GM12878 (cell line): Measurements from ENCODE around the gene SOX6. TPM values are rescaled to one million over a fixed set of nuclear protein-coding genes. Genes with fewer than 3 reads are reported as not detected.

Experiments used
- ATAC-seq: fragments of 200-7000 bp; cut with Tn5 transposase; 3 replicates; pipeline ENCODE4 v1.9.1; 2020; ENCODE audit warnings: mild to moderate bottlenecking, moderate library complexity
- BruUV-seq: library from RNA; stranded (reverse); fragments of 400-500 nt; replicated peaks from 2 replicates; lab custom pipeline; 2021; lab: Mats Ljungman, UMichigan
- CTCF ChIA-PET: fragments of 300-600 bp; sonication (Branson Sonifier 250); formaldehyde crosslinking; extraction: SDS; loops from one replicate; lab custom pipeline; 2021; ENCODE audit warnings: inconsistent platforms; lab: Yijun Ruan, JAX
- POLR2A ChIA-PET: fragments of 350-600 bp; formaldehyde crosslinking; extraction: SDS; loops from one replicate; lab custom pipeline; 2021; ENCODE audit warnings: inconsistent platforms; lab: Charles Lee
- RAD21 ChIA-PET: fragments of 300-600 bp; sonication (Branson Sonifier 250); formaldehyde crosslinking; loops from one replicate; lab custom pipeline; 2023; ENCODE audit warnings: antibody characterized with exemption; ENCODE audit not compliant: unreplicated experiment; lab: Charles Lee
- SMC1A ChIA-PET: fragments of 300-600 bp; sonication (Branson Sonifier 250); formaldehyde crosslinking; loops from one replicate; lab custom pipeline; 2023; ENCODE audit not compliant: unreplicated experiment, uncharacterized antibody; lab: Charles Lee
- DNase-seq: peaks from one replicate; pipeline ENCODE4 v3.0.0-alpha.2; 2011; ENCODE audit warnings: low read depth, low spot score
- FAIRE-seq: peaks from 3 replicates; lab custom pipeline; 2011; peaks lifted over from hg19 to GRCh38; lab: Jason Lieb, UNC
- H2AFZ ChIP-seq: 2 replicates; pipeline ENCODE4 v1.6.0; 2011; ENCODE audit warnings: low read depth, low read length, control low read depth; ENCODE audit not compliant: control insufficient read depth
- H3K27ac ChIP-seq: 2 replicates; pipeline ENCODE4 v1.5.1; 2011; ENCODE audit warnings: control low read depth; ENCODE audit not compliant: control insufficient read depth, insufficient read depth
- H3K27me3 ChIP-seq, 2 experiments: replicated peaks in 1 of 2; 2 replicates each; pipeline versions ENCODE4 v1.6.0 to v1.6.1; 2011; ENCODE audit warnings: low read length in 1 of 2; ENCODE audit not compliant: control insufficient read depth in 2 of 2, insufficient read depth in 2 of 2
- H3K36me3 ChIP-seq, 2 experiments: 2 replicates each; pipeline ENCODE4 v1.5.1; 2011; ENCODE audit warnings: low read length in 1 of 2; ENCODE audit not compliant: control insufficient read depth in 2 of 2, insufficient read depth in 2 of 2
- H3K4me1 ChIP-seq: 2 replicates; pipeline ENCODE4 v1.6.1; 2011; ENCODE audit warnings: mild to moderate bottlenecking, low read length, moderate library complexity, mixed read lengths; ENCODE audit not compliant: control insufficient read depth, insufficient read depth
- H3K4me2 ChIP-seq: 2 replicates; pipeline ENCODE4 v1.6.0; 2011; ENCODE audit warnings: control low read depth; ENCODE audit not compliant: control insufficient read depth, insufficient read depth
- H3K4me3 ChIP-seq: fragments of 200-600 bp; sonication (generic); 2 replicates; pipeline ENCODE4 v1.5.1; 2016
- H3K79me2 ChIP-seq: 2 replicates; pipeline ENCODE4 v1.6.0; 2011; ENCODE audit warnings: low read length; ENCODE audit not compliant: control insufficient read depth, insufficient read depth
- H3K9ac ChIP-seq: 2 replicates; pipeline ENCODE4 v1.8.0; 2011; ENCODE audit warnings: low read length, control low read depth, mixed read lengths; ENCODE audit not compliant: control insufficient read depth, insufficient read depth
- H3K9me3 ChIP-seq: replicated peaks from 3 replicates; pipeline ENCODE4 v1.5.1; 2011; ENCODE audit warnings: mild to moderate bottlenecking, low read length; ENCODE audit not compliant: control insufficient read depth, insufficient read depth
- H4K20me1 ChIP-seq: 2 replicates; pipeline ENCODE4 v1.6.0; 2011; ENCODE audit not compliant: control insufficient read depth, insufficient read depth
- BHLHE40 ChIP-seq, 2 experiments: fragments of 450-650 bp in 1 of 2; IDR thresholded peaks; 2 replicates each; pipeline ENCODE4 v1.6.1; 2011 to 2017; ENCODE audit warnings: low read depth in 2 of 2, borderline replicate concordance in 1 of 2, improper control_type of control experiment in 1 of 2, low read length in 1 of 2, mild to moderate bottlenecking in 1 of 2
- CHD1 ChIP-seq: IDR thresholded peaks from 2 replicates; pipeline ENCODE4 v1.6.1; 2012; ENCODE audit warnings: low read depth, low read length, improper control_type of control experiment
- EGR1 ChIP-seq, 2 experiments: IDR thresholded peaks; 1 replicate in 1 of 2; 2 replicates in 1 of 2; pipeline ENCODE4 v1.6.1; 2011 to 2012; ENCODE audit warnings: low read depth in 2 of 2, low read length in 2 of 2, borderline replicate concordance in 1 of 2, mild to moderate bottlenecking in 1 of 2, moderate library complexity in 1 of 2
- GATAD2B ChIP-seq: fragments of 450-650 bp; conservative IDR thresholded peaks from 2 replicates; pipeline ENCODE4 v1.6.1; 2017; ENCODE audit warnings: low read depth, mild to moderate bottlenecking, moderate library complexity
- KDM1A ChIP-seq: fragments of 200-600 bp; sonication (generic); IDR thresholded peaks from 2 replicates; pipeline ENCODE4 v1.6.1; 2016; ENCODE audit warnings: borderline replicate concordance
- MTA3 ChIP-seq: IDR thresholded peaks from 2 replicates; pipeline ENCODE4 v1.6.1; 2012; ENCODE audit warnings: low read length, inconsistent platforms, borderline replicate concordance
- RCOR1 ChIP-seq: conservative IDR thresholded peaks from 2 replicates; pipeline ENCODE4 v1.6.1; 2012; ENCODE audit warnings: low read depth, low read length, improper control_type of control experiment
- SMAD1 ChIP-seq: fragments of 450-650 bp; IDR thresholded peaks from 2 replicates; pipeline ENCODE4 v1.6.1; 2018; ENCODE audit warnings: mild to moderate bottlenecking, low read depth; ENCODE audit not compliant: partially characterized antibody
- SMARCA5 ChIP-seq: fragments of 450-650 bp; IDR thresholded peaks from 2 replicates; pipeline ENCODE4 v1.6.1; 2017; ENCODE audit warnings: mild to moderate bottlenecking
- TARDBP ChIP-seq: IDR thresholded peaks from 2 replicates; pipeline ENCODE4 v1.6.1; 2016; ENCODE audit warnings: borderline replicate concordance
- TCF3 ChIP-seq: IDR thresholded peaks from 2 replicates; pipeline ENCODE4 v1.6.1; 2012; ENCODE audit warnings: low read depth, mild to moderate bottlenecking, low read length, borderline replicate concordance; ENCODE audit not compliant: insufficient read depth
- ZNF622 ChIP-seq: fragments of 450-650 bp; IDR thresholded peaks from 2 replicates; pipeline ENCODE4 v1.6.1; 2017; ENCODE audit warnings: mild to moderate bottlenecking, inconsistent platforms
- WGBS: methylation state at CpG from one replicate; pipeline ENCODE4 v1.1.6; 2016; ENCODE audit warnings: low lambda C conversion rate; ENCODE audit not compliant: insufficient replicate concordance, insufficient coverage; ENCODE audit errors: missing lambda C conversion rate; 5-methylcytosine and 5-hydroxymethylcytosine counted together
- in situ Hi-C: fragments of 300-500 bp; cut with MboI; formaldehyde crosslinking; loops from 9 replicates; pipeline ENCODE4 v1.14.3; 2018; ENCODE audit warnings: mixed read lengths
- intact Hi-C: fragments of 100-400 bp; cut with micrococcal nuclease; formaldehyde crosslinking; loops from one replicate; pipeline ENCODE4 v1.14.2; 2022; ENCODE audit not compliant: unreplicated experiment
- polyA plus RNA-seq, 11 experiments: library from polyadenylated mRNA; depleted of rRNA in 4 of 11; unstranded in 6 of 11; stranded (reverse) in 5 of 11; fragments of >200 nt; fragmentation: Nextera tagmentation in 4 of 11; fragmentation: Illumina TruSeq in 1 of 11; extraction: Ambion mirVana in 4 of 11; extraction: Trizol in 1 of 11; gene quantifications; 1 replicate in 1 of 11; 2 replicates in 10 of 11; pipeline versions ENCODE4 v1.2.1 to v1.2.3, GENCODE V29; 2011 to 2016; ENCODE audit warnings: inconsistent platforms in 2 of 11, missing spikeins in 2 of 11, low read depth in 1 of 11
- total RNA-seq, 4 experiments: library from RNA; depleted of rRNA in 3 of 4; stranded (reverse); fragments of >200 nt in 3 of 4; fragmentation: Illumina TruSeq in 1 of 4; extraction: Trizol in 1 of 4; gene quantifications; 2 replicates each; pipeline versions ENCODE4 v1.2.1 to v1.2.3, GENCODE V29; 2013 to 2021
- TF ChIP-seq, protein P1 (sequence below): fragments of 450-650 bp; IDR thresholded peaks from 2 replicates; pipeline ENCODE4 v1.6.1; 2017; ENCODE audit warnings: low read depth, mild to moderate bottlenecking, moderate library complexity
- TF ChIP-seq, protein P2 (sequence below): fragments of 150-350 bp; IDR thresholded peaks from 2 replicates; pipeline ENCODE4 v1.6.1; 2016; ENCODE audit warnings: low read depth, low read length
- TF ChIP-seq, protein P3 (sequence below): IDR thresholded peaks from 2 replicates; pipeline ENCODE4 v1.6.1; 2012; ENCODE audit warnings: low read depth, low read length, improper control_type of control experiment
- TF ChIP-seq, protein P4 (sequence below): fragments of 450-650 bp; IDR thresholded peaks from 2 replicates; pipeline ENCODE4 v1.6.1; 2017; ENCODE audit warnings: mild to moderate bottlenecking

The SOX6 gene
- total and polyA plus RNA-seq, 10 of the 15 experiments (the other 5 are each of a cell fraction or from before 2014, with no cell fraction given) = 0.03 to 0.71 (median 0.29) TPM; not detected in 4

DNA sequence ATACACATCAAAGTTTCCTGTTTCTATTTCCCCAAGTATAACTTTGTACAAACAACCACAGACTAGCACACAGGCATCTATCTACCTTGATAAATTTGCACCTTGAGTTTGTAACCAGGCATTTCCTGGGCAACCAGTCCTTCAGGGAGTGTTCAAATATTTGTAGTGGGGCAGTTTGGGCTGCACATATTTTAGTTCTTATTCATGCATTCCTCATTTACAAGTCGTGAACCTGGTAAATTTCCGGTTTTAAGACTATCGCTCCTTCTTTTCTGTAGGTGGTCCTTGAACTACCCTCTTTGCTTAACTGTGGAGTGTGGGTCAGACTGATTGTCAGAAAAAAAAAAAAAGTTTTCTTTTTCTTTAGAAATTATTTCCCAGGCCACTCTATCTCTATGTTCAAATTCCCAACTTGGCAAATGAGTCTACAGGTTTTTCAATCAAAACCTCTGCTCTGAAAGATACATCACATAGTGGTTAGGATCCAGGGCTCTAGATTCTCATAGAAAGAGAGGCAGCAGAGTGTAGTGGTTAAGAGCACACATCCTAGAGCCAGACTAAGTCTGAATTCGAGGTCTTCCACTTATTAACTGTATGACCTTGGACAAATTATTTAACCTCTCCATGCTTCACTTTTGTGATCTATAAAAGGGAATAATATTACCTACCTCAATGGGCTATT is 201.5 kb downstream of the SOX6 start:
- Histone ChIP-seq H3K9me3 (no peaks in the 10 kb centered on the region), H3K4me3 (no peak overlapping the region), H3K4me2 (no peak overlapping the region), H3K27ac (no peak overlapping the region), H3K36me3 (no peaks in the 10 kb centered on the region), H4K20me1 (no peaks in the 10 kb centered on the region), H3K9ac (no peak overlapping the region), H3K27me3 (no peaks in the 10 kb centered on the region), H2AFZ (no peak overlapping the region), H3K4me1 (no peaks in the 10 kb centered on the region), H3K79me2 (no peaks in the 10 kb centered on the region)
- no TSS peak for BruUV-seq
- intact Hi-C loops (no loop called here), in situ Hi-C loops (no loop called here)
- DNase-seq = no peak
- TF ChIP-seq, protein P1, sequence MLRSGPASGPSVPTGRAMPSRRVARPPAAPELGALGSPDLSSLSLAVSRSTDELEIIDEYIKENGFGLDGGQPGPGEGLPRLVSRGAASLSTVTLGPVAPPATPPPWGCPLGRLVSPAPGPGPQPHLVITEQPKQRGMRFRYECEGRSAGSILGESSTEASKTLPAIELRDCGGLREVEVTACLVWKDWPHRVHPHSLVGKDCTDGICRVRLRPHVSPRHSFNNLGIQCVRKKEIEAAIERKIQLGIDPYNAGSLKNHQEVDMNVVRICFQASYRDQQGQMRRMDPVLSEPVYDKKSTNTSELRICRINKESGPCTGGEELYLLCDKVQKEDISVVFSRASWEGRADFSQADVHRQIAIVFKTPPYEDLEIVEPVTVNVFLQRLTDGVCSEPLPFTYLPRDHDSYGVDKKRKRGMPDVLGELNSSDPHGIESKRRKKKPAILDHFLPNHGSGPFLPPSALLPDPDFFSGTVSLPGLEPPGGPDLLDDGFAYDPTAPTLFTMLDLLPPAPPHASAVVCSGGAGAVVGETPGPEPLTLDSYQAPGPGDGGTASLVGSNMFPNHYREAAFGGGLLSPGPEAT = no peak
- TF ChIP-seq TCF3 = no peak
- TF ChIP-seq SMARCA5 = no peak
- no peak for TF ChIP-seq MTA3
- TF ChIP-seq CHD1 = no peak
- no peak for TF ChIP-seq SMAD1
- no peak for TF ChIP-seq TARDBP
- TF ChIP-seq, protein P2, sequence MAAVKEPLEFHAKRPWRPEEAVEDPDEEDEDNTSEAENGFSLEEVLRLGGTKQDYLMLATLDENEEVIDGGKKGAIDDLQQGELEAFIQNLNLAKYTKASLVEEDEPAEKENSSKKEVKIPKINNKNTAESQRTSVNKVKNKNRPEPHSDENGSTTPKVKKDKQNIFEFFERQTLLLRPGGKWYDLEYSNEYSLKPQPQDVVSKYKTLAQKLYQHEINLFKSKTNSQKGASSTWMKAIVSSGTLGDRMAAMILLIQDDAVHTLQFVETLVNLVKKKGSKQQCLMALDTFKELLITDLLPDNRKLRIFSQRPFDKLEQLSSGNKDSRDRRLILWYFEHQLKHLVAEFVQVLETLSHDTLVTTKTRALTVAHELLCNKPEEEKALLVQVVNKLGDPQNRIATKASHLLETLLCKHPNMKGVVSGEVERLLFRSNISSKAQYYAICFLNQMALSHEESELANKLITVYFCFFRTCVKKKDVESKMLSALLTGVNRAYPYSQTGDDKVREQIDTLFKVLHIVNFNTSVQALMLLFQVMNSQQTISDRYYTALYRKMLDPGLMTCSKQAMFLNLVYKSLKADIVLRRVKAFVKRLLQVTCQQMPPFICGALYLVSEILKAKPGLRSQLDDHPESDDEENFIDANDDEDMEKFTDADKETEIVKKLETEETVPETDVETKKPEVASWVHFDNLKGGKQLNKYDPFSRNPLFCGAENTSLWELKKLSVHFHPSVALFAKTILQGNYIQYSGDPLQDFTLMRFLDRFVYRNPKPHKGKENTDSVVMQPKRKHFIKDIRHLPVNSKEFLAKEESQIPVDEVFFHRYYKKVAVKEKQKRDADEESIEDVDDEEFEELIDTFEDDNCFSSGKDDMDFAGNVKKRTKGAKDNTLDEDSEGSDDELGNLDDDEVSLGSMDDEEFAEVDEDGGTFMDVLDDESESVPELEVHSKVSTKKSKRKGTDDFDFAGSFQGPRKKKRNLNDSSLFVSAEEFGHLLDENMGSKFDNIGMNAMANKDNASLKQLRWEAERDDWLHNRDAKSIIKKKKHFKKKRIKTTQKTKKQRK = no peak
- TF ChIP-seq BHLHE40 (IDR thresholded peaks at IDR 0.05; ENCODE audit: borderline replicate concordance in 1 of 2, low read depth in 2 of 2, low read length in 1 of 2) = no peak
- TF ChIP-seq ZNF622 = no peak
- TF ChIP-seq GATAD2B = no peak
- TF ChIP-seq, protein P3, sequence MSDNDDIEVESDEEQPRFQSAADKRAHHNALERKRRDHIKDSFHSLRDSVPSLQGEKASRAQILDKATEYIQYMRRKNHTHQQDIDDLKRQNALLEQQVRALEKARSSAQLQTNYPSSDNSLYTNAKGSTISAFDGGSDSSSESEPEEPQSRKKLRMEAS = no peak
- no peak for TF ChIP-seq EGR1 (IDR thresholded peaks at IDR 0.05; ENCODE audit: borderline replicate concordance in 1 of 2, low read depth in 2 of 2, low read length in 2 of 2)
- TF ChIP-seq RCOR1 = no peak
- TF ChIP-seq, protein P4, sequence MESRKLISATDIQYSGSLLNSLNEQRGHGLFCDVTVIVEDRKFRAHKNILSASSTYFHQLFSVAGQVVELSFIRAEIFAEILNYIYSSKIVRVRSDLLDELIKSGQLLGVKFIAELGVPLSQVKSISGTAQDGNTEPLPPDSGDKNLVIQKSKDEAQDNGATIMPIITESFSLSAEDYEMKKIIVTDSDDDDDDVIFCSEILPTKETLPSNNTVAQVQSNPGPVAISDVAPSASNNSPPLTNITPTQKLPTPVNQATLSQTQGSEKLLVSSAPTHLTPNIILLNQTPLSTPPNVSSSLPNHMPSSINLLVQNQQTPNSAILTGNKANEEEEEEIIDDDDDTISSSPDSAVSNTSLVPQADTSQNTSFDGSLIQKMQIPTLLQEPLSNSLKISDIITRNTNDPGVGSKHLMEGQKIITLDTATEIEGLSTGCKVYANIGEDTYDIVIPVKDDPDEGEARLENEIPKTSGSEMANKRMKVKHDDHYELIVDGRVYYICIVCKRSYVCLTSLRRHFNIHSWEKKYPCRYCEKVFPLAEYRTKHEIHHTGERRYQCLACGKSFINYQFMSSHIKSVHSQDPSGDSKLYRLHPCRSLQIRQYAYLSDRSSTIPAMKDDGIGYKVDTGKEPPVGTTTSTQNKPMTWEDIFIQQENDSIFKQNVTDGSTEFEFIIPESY = no peak
- TF ChIP-seq KDM1A = no peak
- ChIA-PET CTCF (no interaction called here), POLR2A (no interaction called here), SMC1A (no interaction called here), RAD21 (no interaction called here)
- no peak for FAIRE-seq
- ATAC-seq = no peak
- 23% methylated on average over 4 of the region's 4 CpGs for WGBS
